HG03175 (cell line): ENCODE data around the gene FBXL19.

Experiments used
- ATAC-seq: cut with Tn5 transposase; IDR thresholded peaks from one replicate; pipeline ENCODE4 v1.9.1; 2021; ENCODE audit warnings: mild to moderate bottlenecking, moderate library complexity; ENCODE audit not compliant: unreplicated experiment

The FBXL19 gene

GRCh38 chr16:30985401-30986128 lies 62.2 kb downstream of the FBXL19 start:
- ATAC-seq = no peak

GRCh38 chr16:30986129-30986991 lies 63.0 kb downstream of the FBXL19 start:
- ATAC-seq = no peak

GRCh38 chr16:30987581-30988190 lies 64.3 kb downstream of the FBXL19 start:
- ATAC-seq = no peak

DNA sequence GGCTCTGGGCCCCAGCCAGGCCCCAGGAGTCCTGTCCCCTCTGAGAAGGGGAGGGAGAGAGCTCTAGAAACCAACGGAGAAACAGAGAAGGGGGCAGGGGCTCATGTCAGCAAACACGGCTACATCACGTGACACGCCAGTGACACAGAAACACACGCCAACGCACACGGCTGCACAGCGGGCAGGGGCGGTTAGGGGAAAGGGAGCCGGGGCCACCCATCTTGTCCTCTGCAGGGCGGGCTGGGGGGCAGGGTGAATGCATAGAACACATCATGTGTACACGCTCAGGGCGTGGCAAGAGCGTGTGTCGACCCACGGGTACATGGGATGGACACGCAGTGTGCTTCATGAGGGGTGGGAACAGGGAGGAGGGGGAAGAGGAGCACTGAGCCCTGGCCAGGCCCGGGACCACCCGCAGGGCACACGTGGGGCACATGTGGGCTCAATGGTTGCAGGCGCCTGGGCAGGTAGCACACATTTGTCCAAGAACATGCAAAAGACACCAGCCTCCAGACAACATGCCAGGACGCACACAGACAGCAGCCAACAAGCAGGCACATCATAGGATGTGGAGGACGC lies 66.2 kb downstream of the FBXL19 start:
- no peak for ATAC-seq

DNA sequence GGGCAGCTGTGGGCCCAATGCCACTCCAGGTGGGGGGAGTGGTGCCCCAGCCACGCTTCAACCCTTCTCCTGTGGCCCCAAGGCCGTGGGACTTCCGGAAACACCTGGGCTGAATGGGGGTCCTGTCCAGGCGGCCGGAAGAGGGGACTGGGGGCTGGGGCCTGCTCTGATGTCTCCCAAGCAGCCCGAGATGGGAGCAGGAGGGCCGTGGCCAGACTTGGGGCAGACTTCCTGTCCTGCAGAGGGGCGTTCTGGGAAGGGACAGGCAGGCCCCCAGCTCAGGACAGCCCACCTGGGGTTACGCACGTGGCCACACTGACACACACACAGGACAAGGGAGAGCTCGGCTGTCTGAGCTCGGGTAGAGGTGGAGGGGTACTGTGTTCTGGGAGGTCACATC lies 66.7 kb downstream of the FBXL19 start:
- ATAC-seq = no peak

- ATAC-seq = no peak
Measured at GRCh38 chr16:30991052-30991451, 67.7 kb downstream of the FBXL19 start.

GRCh38 chr16:30992276-30992780 lies 69.0 kb downstream of the FBXL19 start:
- ATAC-seq = no peak

- no peak for ATAC-seq
Measured at GRCh38 chr16:30992931-30993816, 69.8 kb downstream of the FBXL19 start.

DNA sequence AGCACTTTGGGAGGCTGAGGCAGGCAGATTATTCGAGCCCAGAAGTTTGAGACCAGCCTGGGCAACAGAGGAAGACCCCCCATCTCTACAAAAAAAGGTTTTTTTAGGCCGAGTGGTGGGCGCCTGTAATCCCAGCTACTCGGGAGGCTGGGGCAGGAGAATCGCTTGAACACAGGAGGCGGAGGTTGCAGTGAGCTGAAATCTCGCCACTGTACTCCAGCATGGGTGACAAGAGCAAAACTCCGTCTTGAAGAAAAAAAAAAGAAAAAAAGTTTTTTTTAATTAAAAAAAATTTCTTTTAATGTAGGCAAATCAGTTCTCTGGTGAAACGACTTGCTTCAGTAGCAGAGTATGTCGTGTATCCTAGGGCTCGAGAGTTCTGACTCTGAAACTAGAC lies 72.6 kb downstream of the FBXL19 start:
- ATAC-seq = no peak

- no peak for ATAC-seq
Measured at GRCh38 chr16:30996324-30996984, 73.1 kb downstream of the FBXL19 start.

DNA sequence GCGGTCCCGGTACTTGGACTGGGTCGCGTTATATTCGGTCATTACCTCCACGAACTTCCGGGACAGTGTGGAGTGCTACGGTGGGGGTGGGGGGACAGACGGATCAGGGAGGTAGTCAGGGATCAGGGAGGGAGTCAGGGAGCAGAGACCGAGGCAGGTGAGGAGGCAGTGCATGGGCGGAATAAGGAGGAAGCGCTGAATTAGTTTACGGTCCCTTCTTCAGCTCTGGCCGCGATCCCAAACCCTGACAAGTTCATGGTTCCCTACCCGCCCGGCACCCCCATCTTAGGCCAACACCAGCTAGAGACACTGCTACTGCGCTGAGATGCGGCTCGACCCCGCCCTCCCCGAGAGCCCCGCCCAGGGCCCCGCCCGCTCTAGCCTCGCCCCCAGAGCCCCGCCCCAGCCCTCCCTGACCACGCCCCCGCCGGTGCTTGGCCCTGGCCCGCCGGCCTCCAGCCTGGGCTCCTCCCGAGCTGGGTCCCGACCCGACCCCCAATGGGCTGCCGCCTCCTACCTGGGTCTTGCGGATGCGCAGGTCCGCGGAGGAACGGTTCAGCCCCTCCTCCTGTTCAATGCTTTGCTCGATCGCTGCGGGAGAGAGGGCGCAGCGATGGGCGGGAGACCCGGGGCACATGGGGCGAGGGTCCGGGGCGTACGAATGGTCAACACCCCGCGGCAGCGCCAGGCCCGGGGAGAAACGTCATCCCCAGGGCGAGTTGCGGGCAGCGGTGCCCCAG lies 73.8 kb downstream of the FBXL19 start:
- peak; percentile 84 for ATAC-seq

DNA sequence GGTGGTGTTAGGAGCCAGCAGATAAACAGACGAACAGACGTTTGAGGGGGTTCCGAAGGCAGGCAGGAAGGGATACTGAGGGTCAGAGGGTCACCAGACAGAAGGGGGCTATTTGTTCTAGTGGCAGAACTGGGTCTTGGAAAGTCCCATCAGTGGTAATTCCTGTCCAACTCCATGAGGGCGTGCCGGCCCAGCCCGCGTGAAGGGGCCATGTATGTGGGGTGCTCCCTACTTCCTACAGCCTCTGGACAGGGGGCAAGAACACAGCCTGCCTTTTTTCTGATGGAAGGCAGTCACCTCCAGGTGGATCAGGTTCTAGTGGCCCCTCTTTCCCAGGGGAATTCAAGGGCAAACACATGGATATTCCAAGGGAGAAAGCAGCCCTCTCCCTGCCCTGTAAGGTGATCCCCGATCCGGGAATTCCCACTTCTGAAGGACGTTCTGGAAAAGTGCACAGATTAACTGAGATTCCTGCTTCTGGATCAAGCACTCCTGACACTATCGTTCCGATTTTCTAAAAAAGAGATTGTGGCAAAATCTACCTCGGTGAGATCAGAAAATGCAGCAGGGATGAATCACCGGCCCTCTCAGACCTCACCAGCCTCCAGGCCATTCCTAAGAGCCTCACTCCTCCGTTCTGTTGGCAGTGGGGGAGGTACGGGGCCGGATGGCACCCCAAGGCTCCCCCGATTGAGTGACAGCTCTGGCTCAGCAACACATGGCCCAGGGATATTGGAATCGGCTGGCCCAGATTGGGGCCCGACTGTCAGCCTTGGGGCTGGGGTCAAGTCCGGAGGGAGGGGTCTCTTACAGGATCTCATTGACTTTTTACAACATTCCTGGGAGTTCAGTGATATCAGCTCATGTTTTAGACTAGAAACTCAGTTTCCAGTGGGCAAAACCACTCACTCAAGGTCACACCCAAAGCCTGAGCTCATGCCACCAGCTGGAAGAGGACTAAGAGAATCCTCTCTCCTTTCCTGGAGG lies 74.6 kb downstream of the FBXL19 start:
- no peak for ATAC-seq
